B cell (primary cell): ENCODE measurements around the gene LIFR. TPM values are rescaled to one million over a fixed set of nuclear protein-coding genes. Genes with fewer than 3 reads are reported as not detected.

ENCODE experiments used
- ATAC-seq: fragments of 200-7000 bp; cut with Tn5 transposase; one replicate; pipeline ENCODE4 v1.10.0; 2021; ENCODE audit warnings: low read depth, mild to moderate bottlenecking, moderate number of reproducible peaks, moderate library complexity
- CTCF ChIA-PET: fragments of 350-600 bp; sonication (Branson Sonifier 250); formaldehyde crosslinking; loops from one replicate; lab custom pipeline; 2021; ENCODE audit warnings: antibody characterized with exemption, inconsistent platforms; lab: Charles Lee
- POLR2A ChIA-PET: fragments of 350-600 bp; sonication (Branson Sonifier 250); formaldehyde crosslinking; loops from one replicate; lab custom pipeline; 2021; ENCODE audit warnings: antibody characterized with exemption; lab: Charles Lee
- DNase-seq: peaks from one replicate; pipeline ENCODE4 v3.0.0; 2013
- H2AFZ ChIP-seq: 2 replicates; pipeline ENCODE4 v1.6.1; 2012; ENCODE audit warnings: mild to moderate bottlenecking, low read depth, low read length; ENCODE audit not compliant: insufficient read depth, poor library complexity, severe bottlenecking
- H3K27ac ChIP-seq, 2 donors: 1 replicate in 1 of 2; 2 replicates in 1 of 2; pipeline ENCODE4 v1.5.1; 2012 to 2013; ENCODE audit warnings: low read length in 2 of 2, mild to moderate bottlenecking in 2 of 2, moderate library complexity in 1 of 2
- H3K27me3 ChIP-seq, 4 experiments: fragments of 200-600 bp in 1 of 4; sonication (generic) in 1 of 4; replicated peaks in 1 of 4; 1 replicate in 2 of 4; 2 replicates in 2 of 4; pipeline versions ENCODE4 v1.6.1 to v1.7.0; 2013 to 2016; ENCODE audit warnings: low read length in 3 of 4, mild to moderate bottlenecking in 2 of 4, mixed read lengths in 1 of 4, moderate library complexity in 1 of 4; ENCODE audit not compliant: insufficient read depth in 4 of 4, control insufficient read depth in 3 of 4; ENCODE audit errors: control extremely low read depth in 1 of 4
- H3K36me3 ChIP-seq, 2 experiments: replicated peaks in 1 of 2; 1 replicate in 1 of 2; 2 replicates in 1 of 2; pipeline versions ENCODE4 v1.6.1 to v1.7.1; 2013; ENCODE audit warnings: low read length in 1 of 2; ENCODE audit not compliant: insufficient read depth in 2 of 2, control insufficient read depth in 1 of 2; ENCODE audit errors: control extremely low read depth in 1 of 2, extremely low read depth in 1 of 2
- H3K4me1 ChIP-seq, 2 donors: fragments of 200-600 bp in 1 of 2; sonication (generic) in 1 of 2; 1 replicate in 1 of 2; 2 replicates in 1 of 2; pipeline versions ENCODE4 v1.5.1 to v1.6.1; 2013 to 2017; ENCODE audit warnings: low read length in 2 of 2; ENCODE audit not compliant: control insufficient read depth in 2 of 2, insufficient read depth in 2 of 2
- H3K4me2 ChIP-seq: replicated peaks from 2 replicates; pipeline ENCODE3; 2012; ENCODE audit warnings: mild to moderate bottlenecking, low read depth, low read length; ENCODE audit not compliant: poor library complexity, severe bottlenecking
- H3K4me3 ChIP-seq, 5 experiments: fragments of 200-600 bp in 1 of 5; sonication (generic) in 1 of 5; 1 replicate in 3 of 5; 2 replicates in 2 of 5; pipeline versions ENCODE4 v1.5.1 to v1.7.0; 2011 to 2016; ENCODE audit warnings: low read length in 4 of 5, mild to moderate bottlenecking in 4 of 5, low read depth in 2 of 5, control low read depth in 1 of 5, moderate library complexity in 1 of 5; ENCODE audit not compliant: insufficient read depth in 1 of 5; ENCODE audit errors: control extremely low read depth in 1 of 5, extremely low read depth in 1 of 5
- H3K79me2 ChIP-seq: fragments of 200-600 bp; sonication (generic); one replicate; pipeline ENCODE4 v1.6.0; 2016; ENCODE audit warnings: low read length; ENCODE audit not compliant: control insufficient read depth, insufficient read depth
- H3K9ac ChIP-seq: fragments of 200-600 bp; sonication (generic); 2 replicates; pipeline ENCODE4 v1.6.1; 2017; ENCODE audit warnings: mild to moderate bottlenecking, low read length, moderate library complexity
- H3K9me3 ChIP-seq, 3 donors: one replicate each; pipeline versions ENCODE4 v1.6.1 to v1.7.1; 2013; ENCODE audit warnings: low read length in 2 of 3; ENCODE audit not compliant: control insufficient read depth in 2 of 3, insufficient read depth in 1 of 3; ENCODE audit errors: control extremely low read depth in 1 of 3
- H4K20me1 ChIP-seq: 2 replicates; pipeline ENCODE4 v1.6.0; 2012; ENCODE audit warnings: mild to moderate bottlenecking, low read length; ENCODE audit not compliant: insufficient read depth, control insufficient read depth, poor library complexity, severe bottlenecking
- H3K27ac Mint-ChIP-seq: one replicate; pipeline ENCODE4 v1.8.0; 2021; ENCODE audit warnings: mixed read lengths
- H3K27me3 Mint-ChIP-seq: one replicate; pipeline ENCODE4 v1.8.0; 2021; ENCODE audit warnings: mixed read lengths
- H3K4me1 Mint-ChIP-seq: one replicate; pipeline ENCODE4 v1.8.0; 2021; ENCODE audit warnings: mixed read lengths
- H3K4me3 Mint-ChIP-seq: one replicate; pipeline ENCODE4 v1.8.0; 2021; ENCODE audit warnings: mixed read lengths
- H3K9me3 Mint-ChIP-seq: one replicate; pipeline ENCODE4 v1.8.0; 2022; ENCODE audit warnings: mixed read lengths; ENCODE audit not compliant: insufficient read depth
- CTCF ChIP-seq: fragments of 200-600 bp; IDR thresholded peaks from one replicate; pipeline ENCODE4 v1.8.0; 2022; ENCODE audit warnings: antibody characterized with exemption, mild to moderate bottlenecking
- EZH2 ChIP-seq: IDR thresholded peaks from 2 replicates; pipeline ENCODE4 v1.6.1; 2012; ENCODE audit warnings: borderline replicate concordance, low read depth, mild to moderate bottlenecking, moderate library complexity, low read length; ENCODE audit not compliant: insufficient read depth, poor library complexity, severe bottlenecking
- WGBS: methylation state at CpG from one replicate; pipeline ENCODE4 v1.1.5; 2013; ENCODE audit warnings: missing lambda C conversion rate; ENCODE audit not compliant: insufficient coverage; 5-methylcytosine and 5-hydroxymethylcytosine counted together
- intact Hi-C: fragments of 100-400 bp; cut with micrococcal nuclease; formaldehyde crosslinking; loops from one replicate; pipeline ENCODE4 v1.10.0; 2022
- polyA plus RNA-seq: library from polyadenylated mRNA; depleted of rRNA; stranded (reverse); fragments of >200 nt; gene quantifications from 2 replicates; pipeline ENCODE4 v1.2.3, GENCODE V29; 2012
- total RNA-seq, 2 donors: library from RNA; stranded (reverse); fragments of 120-200 nt in 1 of 2; gene quantifications; 1 replicate in 1 of 2; 2 replicates in 1 of 2; pipeline versions ENCODE4 v1.2.3 to v1.2.4, GENCODE V29; 2013 to 2022

Gene LIFR
- total and polyA plus RNA-seq, 2 donors (not counting 1 experiment from before 2014, with no cell fraction given): not detected

DNA sequence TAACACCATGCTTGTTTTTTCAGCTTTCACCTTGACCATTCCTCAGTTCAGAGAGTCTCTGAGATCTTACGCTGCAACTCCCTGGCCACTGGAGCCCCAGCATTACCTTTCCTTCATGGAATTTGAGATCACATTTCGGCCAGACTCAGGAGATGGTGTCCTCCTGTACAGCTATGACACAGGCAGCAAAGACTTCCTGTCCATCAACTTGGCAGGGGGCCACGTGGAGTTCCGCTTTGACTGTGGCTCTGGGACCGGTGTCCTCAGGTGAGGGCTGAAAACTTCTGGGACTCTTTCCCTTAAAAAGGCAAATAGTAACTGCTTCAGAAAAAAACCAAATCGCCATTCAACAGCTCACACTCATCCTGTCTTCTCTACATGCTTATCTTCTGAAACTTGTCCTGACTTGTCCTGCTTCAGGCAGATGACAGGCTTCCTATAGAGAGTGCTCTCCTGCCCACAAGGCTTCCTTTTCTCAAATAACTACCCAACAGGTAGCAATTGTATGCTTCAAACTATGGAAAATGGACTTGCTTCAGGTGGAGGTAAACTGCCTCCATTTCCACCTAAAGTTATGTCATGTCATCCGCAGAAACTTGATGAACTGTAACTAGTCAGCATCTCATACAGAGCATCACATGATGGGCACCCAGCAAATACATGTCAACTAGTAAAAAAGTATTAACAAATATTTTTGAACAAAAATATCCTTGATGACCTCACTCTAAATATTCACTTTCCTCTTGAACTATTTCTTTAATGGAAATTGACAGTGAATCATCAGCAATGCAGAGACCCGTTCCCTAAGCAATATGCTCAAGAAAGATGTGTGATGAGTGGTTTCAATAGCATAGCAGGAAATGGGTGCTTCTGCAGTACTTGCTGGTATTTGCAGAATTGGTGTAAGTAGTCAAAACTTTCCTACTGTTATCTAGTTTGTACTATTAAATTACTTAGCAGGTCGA is 129.2 kb downstream of the LIFR start:
- H3K4me3 ChIP-seq: no peak overlapping the region
- no peak for DNase-seq
- Mint-ChIP-seq H3K9me3 (no peaks in the 10 kb centered on the region), H3K27me3 (peaks cover 51% of the 10 kb centered on the region), H3K4me3 (no peak overlapping the region), H3K4me1 (no peaks in the 10 kb centered on the region), H3K27ac (no peak overlapping the region)
- H3K4me1 ChIP-seq: no peaks in the 10 kb centered on the region
- peaks cover 0 to 14% (median 2%) of the 10 kb centered on the region in 4 experiments for H3K27me3 ChIP-seq
- H3K9ac ChIP-seq: no peak overlapping the region
- no peak overlapping the region for H2AFZ ChIP-seq
- no peaks in the 10 kb centered on the region for H4K20me1 ChIP-seq
- ATAC-seq: no peak
- TF ChIP-seq CTCF: no peak
- no peak for TF ChIP-seq EZH2
- CTCF ChIA-PET: interaction anchor here (1.0 kb wide), 1 partner anchor 15 kb away, joined by 6 read pairs; no protein-coding TSS in a partner anchor
- no peaks in the 10 kb centered on the region for H3K79me2 ChIP-seq
- H3K4me2 ChIP-seq: no peak overlapping the region
- no peak overlapping the region for H3K27ac ChIP-seq
- no peaks in the 10 kb centered on the region for H3K9me3 ChIP-seq
- POLR2A ChIA-PET: no interaction called here
- intact Hi-C loops: no loop called here
- 89% methylated on average over 6 of the region's 9 CpGs for WGBS
- no peaks in the 10 kb centered on the region for H3K36me3 ChIP-seq

DNA sequence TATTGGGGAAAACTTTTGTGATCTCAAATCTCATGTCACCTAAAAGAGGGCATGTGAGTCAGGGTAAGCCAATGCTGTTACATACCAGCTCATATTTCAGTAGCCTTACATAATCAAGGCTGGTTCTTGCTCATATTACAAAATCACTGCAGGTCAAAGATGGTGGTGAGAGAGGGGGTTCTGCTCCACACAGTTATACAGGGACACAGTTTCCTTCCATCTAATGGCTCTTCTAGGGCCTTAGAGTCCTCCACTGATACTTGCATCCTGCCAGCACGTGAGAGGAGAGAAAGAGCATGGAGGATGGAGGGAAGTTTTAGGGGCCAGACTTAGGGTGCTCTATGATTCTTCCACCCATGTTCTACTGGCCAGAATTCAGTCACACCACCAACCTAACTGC is 130.0 kb downstream of the LIFR start:
- Mint-ChIP-seq H3K27ac (no peak overlapping the region), H3K4me1 (no peaks in the 10 kb centered on the region), H3K4me3 (no peak overlapping the region), H3K27me3 (peaks cover 46% of the 10 kb centered on the region), H3K9me3 (no peaks in the 10 kb centered on the region)
- Histone ChIP-seq H3K4me3 (no peak overlapping the region), H4K20me1 (no peaks in the 10 kb centered on the region), H3K27me3 (peaks cover 0 to 20% (median 2%) of the 10 kb centered on the region in 4 experiments), H2AFZ (no peak overlapping the region), H3K4me2 (no peak overlapping the region), H3K9me3 (no peaks in the 10 kb centered on the region), H3K27ac (no peak overlapping the region), H3K4me1 (no peaks in the 10 kb centered on the region), H3K9ac (no peak overlapping the region), H3K79me2 (no peaks in the 10 kb centered on the region), H3K36me3 (no peaks in the 10 kb centered on the region)
- TF ChIP-seq EZH2: no peak
- no peak for TF ChIP-seq CTCF
- DNase-seq (no peak), ATAC-seq (no peak)
- WGBS: no CpG with 5 or more reads among the region's 1 CpG
- ChIA-PET CTCF (interaction anchor here (1.0 kb wide), 1 partner anchor 15 kb away, joined by 6 read pairs; no protein-coding TSS in a partner anchor), POLR2A (no interaction called here)
- intact Hi-C loops: no loop called here
